NAMALWA (cell line): ENCODE data around the gene CD9.

Experiments
- DNase-seq: peaks from one replicate; pipeline ENCODE4 v3.0.0-alpha.2; 2015; ENCODE audit warnings: low spot score

CD9 gene

DNA sequence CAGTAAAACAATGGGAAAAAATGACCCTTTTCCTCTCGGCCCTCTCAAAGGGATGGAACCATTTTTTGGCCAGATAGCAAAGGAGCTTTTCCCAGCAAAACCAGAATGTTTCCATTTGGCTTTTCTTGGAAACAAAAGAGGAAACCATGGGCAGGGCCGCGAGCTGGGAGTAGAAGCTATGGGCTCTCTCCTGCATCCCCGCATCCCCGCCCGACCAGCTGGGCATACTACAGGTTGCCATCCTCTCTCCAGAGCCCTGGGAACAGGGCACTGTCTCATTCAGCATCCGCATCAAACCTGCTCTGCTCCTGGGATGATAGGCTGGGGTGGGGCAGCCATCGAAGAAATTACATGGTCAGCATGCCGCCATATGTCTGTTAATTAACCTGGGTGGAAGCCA, 20.9 kb downstream of the CD9 start:
- DNase-seq: no peak

DNA sequence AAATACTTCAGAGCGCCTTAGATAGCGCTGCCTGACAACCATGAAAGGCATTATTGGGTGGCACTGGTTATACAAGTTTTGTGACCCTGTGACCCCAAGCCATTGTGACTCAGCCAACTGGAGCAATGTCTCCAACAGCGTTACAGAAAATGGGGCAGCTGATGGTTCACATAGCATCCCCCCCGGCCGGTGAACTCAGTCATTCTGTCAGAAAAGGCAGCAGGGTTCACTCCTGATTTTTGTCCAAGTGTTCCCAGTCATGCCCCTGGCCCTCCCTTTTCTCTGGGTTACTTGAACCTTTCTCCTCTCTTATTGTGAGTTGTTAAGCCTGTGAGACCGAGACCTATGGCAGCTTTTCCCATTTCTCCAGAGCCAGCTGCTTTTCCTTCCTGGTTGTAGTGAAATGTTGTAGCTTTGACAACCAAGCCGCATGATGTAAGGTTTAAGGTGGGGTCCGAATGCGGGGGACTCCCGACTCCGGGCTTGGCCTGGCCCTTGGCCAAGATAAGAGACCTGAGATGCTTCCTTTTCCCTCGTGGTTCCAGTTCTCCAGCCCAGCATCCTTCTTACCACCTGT, 22.0 kb downstream of the CD9 start:
- DNase-seq: no peak

DNA sequence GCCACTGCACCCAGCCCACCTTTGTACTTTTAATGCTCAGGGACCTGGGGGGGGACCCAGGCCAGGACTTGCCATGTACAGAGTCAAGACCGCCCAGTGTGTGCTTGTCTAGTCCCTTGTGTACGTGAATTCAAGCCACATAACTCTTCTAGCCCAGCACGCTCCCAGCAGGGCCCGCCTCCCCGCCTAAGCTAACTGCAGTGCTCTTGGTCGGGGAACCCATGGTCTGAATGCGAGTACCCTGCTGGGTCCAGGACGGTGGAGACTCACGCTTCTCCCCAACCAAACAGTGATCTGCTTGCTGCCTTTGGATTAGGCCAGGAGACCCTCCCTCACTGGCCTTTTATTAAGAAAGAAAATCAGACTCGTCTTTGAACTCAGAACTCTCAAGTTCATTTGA, 23.3 kb downstream of the CD9 start:
- no peak for DNase-seq

DNA sequence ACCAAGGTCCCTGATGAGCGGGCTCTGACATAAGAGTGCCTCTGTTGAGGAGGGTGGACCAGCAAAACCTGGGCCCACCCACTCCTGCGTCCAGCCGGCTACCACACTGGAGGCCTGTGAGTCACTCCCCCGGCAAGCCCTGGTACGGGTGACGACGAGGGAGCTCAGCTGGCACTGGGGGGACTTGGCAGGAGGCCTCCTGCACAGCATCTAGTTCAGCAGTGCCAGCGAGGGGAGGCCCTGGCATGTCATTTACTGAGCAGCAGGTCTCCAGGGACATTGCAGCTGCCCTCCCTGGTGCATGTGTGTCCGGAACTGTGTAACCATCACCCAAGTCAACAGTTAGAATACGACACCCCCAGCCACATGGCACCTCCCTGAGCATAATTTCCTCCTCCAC, 24.4 kb downstream of the CD9 start:
- DNase-seq: peak; percentile 69

DNA sequence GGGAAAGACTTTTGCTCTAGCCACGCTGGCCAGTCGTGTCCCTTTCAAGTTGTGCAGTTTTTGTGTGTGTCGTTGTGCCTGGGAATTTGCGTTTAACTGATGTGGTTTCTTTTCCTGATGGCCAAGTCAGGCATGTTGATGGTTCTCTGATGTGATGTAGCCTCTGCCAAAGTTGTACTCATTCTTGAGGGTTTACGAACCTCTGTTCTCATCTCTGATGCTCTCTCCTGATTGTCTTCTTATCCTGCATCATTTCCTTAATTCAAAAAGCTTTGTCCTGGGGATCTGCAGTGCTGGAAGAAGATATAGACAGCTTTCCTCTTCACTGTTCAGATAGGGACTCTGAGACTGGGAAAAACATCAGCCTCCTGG, 25.4 kb downstream of the CD9 start:
- no peak for DNase-seq

DNA sequence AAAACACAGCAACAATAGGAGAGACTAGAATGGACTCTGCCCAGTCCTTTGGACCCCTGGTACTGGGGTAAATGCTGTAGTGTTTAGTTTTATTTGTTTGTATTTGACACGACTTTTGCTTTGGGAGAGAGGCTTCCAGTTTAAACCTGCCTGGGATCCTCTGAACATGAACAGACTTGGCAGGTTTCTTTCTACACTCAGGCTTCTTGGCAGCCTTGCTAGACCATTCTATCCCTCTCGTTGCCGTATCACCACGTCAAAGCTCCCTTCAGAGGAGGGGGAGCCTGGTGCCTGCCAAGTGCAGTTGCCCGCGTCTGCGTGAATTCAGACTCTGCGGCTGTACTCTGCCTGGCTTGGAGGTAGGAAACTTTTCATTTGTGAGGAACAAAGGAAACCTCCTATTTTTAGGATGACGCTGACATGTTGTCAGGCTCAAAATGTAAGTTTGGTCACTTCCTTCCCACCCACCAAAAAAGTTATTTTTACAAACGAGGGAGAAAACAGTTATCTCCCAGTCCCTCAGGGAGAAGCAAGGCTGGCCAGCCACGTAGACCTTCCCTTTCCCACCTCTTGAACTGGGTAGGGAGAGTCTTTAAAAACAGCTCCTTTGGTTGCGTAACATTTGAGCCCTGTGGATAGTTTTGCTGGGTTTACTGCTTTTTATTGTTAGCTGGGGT, 25.9 kb downstream of the CD9 start:
- DNase-seq: no peak

DNA sequence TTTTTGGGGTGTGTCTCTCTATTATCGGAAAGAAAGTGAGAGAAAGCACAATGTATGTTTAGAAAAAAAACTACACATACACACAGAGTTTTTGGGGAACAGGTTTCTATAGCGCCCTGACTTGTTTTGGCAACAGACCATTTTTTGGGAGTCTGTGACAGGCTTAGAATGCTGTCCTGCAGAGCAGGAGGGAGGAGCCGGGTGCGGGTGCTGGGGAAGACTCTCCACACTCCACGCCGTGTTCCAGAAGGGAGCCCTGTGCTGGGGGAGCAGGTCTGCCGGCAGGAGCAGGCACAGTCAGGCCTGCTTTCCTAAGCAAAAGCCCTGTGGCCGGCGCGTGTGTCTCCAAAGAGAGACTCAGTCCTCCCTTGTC, 26.5 kb downstream of the CD9 start:
- no peak for DNase-seq

DNA sequence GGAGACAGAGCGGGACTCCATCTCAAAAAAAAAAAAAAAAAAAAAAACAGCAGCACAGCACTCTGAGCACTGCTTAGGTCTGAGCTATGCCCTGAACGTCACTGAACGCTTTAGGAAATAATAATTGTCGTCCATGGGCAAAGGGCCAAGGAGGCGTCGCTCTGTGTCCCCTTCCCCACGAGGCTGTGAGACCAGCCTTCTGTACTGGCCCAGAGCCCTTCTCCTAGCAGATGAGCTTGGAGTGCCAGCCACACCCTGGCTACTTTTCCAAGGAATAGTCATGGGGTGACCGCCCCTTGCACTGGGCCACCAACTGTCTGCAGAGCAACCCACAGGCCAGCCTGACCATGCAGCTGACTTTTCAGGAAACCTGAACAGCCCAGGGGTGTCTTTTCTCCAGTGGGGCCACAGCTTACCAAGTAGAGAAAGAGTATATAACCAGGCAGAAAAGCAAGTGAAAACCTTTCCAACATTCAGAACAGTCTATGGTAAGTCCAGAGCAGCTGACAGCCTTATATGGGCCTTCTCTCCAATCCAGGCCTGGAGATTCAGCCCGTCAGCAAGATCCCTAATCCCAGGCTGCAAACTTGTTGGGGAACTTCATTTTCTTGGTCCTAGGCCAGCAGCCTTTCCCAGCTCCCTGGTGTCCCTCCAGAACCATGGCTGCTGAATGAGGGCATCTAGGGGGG, 28.5 kb downstream of the CD9 start:
- DNase-seq: no peak

DNA sequence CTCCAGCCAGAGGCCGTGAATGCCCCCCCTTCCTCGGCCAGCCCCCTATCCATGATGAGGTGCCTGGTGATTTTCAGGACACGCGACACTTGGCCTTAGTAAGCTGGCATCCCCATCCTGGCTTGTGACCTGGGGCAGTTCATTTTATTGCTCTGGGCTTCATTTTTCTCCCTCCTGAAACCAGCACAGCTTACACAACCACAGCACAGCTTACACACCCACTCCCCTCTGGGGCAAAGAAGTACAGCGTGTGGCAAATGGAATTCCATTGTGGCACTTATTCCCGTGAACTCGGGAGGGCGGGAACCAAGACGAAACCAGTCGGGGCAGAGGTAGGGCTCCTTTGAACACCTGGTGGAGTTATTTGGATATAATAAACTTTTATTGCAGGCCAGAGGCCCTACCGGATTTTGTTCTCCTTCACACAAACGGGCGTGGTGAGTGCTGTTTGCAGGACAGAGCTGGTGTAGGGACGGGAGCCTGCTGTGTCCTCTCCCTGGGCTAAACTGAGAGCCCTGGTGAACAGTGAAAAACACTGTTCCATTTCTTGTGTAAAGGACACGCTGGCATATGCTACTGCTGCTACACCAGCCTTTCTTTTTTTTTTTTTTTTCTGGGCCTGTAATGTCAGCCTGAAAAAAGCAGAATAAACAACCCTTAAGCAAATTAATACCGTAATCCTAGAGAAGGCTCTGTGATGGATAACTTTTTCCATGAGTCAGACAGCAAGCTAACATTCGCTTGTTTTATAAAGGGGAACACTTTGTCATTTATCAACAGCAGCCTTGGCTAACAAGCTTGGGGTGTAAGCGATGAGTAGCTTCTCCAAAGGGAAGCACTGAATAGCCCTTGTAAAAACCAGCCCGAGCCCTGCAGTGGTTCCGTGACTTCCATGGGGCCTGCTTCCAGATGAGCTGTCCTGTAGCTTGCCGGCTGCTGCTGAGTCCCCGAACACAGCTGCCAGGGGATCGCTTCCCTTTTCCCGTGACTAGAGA, 29.3 kb downstream of the CD9 start:
- DNase-seq: no peak

DNA sequence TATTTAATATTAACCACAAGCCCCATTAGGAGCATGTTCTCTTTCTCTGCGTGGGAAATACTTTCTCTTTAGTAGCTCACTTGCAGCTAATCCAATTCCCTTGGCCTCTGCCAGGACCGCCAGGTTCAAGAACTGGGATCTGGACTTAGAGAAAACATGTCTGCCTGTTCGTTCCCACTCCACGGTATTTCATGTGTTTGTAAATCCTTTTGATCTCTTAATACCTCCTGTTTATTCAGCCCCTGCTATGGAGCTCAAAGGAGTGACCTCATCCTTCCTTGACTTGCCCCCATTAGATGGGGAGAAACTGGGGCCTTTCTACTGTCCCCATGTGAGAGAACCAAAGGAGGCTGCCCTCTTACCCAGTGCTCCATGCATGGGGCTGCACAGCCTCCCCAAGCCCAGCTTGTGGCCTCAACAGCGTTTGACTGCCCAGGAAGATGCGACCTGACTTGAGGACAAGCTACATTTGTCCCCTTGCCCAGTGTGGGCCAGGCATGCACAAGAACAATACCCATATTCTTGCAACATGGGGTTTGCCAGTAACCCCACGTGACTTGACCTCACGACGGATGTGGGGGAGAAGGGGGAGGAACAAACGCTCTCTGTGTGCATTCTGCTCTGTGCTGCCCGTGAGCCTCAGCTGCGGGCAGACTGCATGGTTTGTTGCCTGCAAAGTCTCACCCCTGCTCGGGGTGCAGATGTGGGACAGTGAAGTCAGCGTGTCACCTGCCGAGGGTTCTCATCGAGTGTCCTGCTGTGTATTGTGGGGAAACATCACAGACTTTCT, 30.3 kb downstream of the CD9 start:
- peak; percentile 92 for DNase-seq

DNA sequence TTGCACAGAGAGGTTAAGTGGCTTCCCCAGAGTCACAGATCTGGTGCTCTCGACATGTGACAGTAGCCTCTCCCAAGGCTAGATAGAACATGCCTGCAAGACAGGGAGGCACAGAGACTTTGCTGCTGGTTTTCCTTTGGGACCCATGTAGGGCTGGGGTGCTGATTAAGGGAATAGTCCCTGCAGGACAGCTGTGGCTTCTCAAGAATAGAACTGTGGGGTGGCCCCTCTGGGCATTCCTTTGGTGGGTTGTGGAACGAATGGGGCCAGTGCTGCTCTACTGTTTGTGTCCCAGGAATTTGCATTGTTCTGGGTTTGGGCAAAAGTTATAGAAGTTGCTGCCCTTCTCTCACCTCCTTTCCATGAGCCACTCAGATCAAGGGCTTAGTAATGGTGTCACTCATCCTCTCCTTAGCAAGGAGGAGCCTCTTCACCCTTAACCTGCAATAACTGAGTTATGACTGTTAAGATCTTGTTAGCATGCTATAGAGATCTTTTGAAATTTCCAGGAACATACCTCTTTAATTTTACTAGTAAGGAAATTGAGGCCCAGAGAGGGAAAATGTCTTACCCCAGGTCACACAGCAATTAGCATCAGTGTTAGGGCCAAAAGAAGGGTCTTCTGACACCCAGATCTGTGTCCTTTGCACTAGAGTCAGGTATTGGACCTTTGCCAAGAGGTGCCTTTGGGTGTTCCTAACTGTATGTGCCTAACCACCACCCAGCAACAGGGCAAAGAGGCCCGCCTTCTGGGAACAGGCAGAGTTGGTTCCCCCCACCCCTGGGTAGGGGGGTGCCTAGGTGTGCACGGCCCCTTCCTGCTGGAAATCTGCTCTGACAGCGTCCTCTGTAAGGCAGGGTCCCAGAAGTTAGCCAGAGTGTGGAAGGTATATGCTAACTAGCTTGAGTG, 31.4 kb downstream of the CD9 start:
- no peak for DNase-seq

DNA sequence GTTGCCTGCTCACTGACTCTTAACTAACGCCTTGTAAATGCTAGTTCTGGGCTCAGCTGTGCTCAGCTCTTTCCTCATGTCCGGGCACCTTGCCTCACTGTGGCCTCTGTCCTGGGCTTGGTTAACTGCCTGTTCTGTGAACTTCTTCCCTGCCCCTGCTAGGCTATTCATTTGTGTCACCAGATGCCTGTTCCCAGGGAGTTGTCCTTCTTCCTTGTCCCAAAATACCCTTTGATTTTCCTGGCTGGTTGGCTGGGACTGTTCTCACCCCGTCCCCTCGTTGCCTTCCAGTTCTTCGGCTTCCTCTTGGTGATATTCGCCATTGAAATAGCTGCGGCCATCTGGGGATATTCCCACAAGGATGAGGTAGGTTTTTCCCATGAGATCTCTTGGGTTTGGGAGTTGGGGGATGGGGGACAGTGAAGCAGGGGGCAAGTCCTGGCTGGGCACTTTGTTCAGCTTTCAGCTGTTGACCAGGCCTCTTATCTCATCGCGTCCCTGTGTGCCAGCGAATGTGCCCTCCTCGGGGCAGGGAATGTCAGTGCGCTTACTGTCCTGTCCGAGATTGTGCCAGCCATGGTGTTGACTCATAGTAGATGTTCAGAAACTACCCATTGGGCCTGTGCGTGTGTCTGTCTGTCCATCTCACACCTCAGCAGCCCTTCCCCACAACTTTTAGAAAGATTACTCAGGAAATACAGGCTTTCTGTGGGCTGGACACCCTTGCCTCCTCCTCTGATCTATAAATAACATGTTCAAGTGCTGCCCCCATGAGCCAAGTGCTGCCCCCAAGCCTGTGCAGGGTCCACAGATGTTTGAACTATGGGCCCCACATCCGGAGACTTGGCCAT, 33.1 kb downstream of the CD9 start:
- DNase-seq: no peak

DNA sequence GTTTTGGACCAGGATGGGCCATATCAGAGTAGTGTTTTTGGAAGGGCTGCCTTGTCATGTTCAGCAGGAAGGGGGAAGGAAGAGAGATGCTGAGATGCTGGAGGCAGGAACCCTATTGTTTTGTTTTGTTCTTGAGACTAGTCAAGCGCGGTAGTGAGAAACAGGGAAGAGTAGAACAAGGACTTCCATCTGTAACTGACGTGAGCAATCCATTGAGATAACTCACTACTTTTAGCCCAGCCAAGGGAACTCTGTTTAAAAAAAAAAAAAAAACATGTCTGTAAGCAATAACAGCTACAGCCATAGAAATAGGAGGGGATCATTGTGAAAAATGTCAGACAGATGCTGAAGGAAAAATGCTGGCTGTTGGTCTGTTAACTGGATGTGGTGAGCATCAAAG, 34.0 kb downstream of the CD9 start:
- no peak for DNase-seq

DNA sequence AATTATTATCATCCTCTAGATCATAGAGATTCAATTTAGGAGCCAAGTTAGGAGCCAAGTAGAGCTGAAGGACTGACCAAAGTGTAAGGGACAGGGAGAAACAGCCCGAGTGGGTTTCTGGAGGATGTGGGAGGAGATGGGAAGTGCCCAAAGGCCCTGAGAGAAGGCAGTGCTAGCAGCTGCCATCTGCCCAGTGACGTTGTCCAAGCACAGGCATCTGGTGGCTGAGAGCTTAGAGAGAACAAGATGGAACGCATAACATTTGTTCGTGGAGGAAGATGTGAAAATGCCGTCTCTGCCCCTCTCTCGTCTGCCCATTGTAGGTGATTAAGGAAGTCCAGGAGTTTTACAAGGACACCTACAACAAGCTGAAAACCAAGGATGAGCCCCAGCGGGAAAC, 34.7 kb downstream of the CD9 start:
- DNase-seq: no peak

DNA sequence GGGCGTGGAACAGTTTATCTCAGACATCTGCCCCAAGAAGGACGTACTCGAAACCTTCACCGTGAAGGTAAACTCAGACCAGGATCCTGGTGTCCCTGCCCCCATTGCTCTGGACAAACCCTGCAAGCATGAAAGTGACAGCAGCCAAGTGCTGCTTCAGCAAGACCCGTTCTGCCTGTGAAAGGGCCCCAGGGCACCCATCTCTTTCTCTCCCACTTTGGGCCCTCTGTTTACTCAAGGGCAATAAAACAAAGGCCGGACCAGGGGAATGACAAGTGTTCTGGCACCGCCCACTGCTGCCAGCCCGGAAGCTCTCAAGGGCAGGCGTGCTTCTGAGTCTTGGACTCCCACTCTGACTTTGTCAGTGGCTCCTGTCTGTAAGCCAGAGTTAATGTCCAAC, 35.3 kb downstream of the CD9 start:
- DNase-seq: no peak

DNA sequence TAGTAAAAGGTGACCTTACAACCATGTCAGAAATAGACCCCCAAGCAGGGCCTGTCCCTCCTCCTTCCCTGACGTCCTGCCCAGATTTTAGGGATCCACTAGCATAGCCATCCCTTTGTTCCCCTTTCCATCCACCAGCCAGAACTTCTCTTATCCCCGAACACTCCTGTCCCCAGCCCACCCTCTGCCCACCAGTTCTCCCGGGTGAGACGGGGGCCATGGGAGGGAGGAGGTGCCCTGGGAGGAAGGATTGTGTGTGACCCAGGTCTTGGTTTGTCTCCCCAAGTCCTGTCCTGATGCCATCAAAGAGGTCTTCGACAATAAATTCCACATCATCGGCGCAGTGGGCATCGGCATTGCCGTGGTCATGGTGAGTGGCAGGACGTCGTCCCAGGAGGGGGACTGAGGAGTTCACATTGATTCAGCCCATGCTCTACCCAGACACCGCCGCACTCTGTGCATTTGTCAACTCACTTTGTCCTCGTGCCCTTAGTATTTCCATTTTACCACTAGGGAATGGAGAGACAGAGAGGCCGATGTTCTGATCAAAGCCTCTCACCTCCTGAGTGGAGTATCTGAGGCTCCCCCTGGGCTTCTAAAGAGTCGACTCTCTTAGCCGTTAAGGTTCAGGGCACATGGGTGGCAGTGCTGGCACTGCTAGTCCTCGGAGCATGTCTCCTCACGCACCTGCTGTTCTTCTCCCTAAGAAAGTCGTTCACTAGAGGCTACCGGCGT, 35.9 kb downstream of the CD9 start:
- DNase-seq: no peak

DNA sequence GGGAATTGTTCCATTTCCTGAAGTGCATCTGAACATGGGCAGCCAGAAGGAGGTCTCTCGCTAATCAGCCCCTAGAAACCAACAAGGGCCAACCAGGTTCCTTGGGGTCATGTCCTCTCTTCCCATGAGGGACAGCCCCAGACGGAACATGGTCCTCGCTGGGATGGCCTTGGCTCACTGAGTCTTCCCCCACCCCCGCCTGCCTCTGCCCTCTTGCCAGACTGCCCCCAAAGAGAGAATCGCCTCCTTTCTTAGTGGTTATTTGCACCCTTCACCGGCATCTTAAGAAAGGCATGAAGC, 36.4 kb downstream of the CD9 start:
- no peak for DNase-seq

DNA sequence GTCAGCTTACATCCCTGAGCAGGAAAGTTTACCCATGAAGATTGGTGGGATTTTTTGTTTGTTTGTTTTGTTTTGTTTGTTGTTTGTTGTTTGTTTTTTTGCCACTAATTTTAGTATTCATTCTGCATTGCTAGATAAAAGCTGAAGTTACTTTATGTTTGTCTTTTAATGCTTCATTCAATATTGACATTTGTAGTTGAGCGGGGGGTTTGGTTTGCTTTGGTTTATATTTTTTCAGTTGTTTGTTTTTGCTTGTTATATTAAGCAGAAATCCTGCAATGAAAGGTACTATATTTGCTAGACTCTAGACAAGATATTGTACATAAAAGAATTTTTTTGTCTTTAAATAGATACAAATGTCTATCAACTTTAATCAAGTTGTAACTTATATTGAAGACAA, 37.6 kb downstream of the CD9 start:
- no peak for DNase-seq

DNA sequence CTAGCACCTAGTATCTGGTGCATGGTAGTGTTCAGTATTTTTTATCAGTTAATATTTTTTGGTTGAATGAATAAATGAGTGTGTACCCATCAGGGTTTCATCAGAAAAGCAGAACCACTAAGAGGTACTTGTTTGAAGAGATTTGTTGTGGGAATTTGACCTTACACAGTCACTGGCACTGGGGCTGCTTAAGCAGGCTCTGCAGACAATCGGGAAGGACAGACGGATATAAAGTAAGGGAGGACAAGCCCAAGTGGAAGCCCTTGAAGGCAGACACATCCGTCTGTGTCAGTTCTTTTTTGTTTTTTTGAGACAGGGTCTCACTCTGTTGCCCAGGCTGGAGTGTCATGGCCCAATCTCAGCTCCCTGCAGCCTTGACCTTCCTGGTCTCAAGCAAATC, 38.7 kb downstream of the CD9 start:
- DNase-seq: no peak
